SJSA1 (cell line): ENCODE data around the gene RBM17. TPM values are rescaled to one million over a fixed set of nuclear protein-coding genes. Genes with fewer than 3 reads are reported as not detected.
"Not testable (repeated sequence)": the region's sequence is repeated elsewhere in the genome, so short reads cannot be mapped to it uniquely, and the experiment has no call there.

ENCODE experiments used
- DNase-seq, 2 experiments: peaks; one replicate each; pipeline ENCODE4 v3.0.0-alpha.2; 2015 to 2020; ENCODE audit warnings: low spot score in 2 of 2, low read depth in 1 of 2
- H3K27ac ChIP-seq: fragments of 250-450 bp; sonication (Bioruptor Pico); 2 replicates; pipeline ENCODE4 v1.5.1; 2020; ENCODE audit warnings: mild to moderate bottlenecking, moderate library complexity
- H3K27me3 ChIP-seq: fragments of 250-450 bp; sonication (Bioruptor Pico); replicated peaks from 2 replicates; pipeline ENCODE4 v1.5.1; 2020; ENCODE audit warnings: mild to moderate bottlenecking, moderate library complexity
- H3K36me3 ChIP-seq: fragments of 250-450 bp; sonication (Bioruptor Pico); 2 replicates; pipeline ENCODE4 v1.5.1; 2020; ENCODE audit warnings: mild to moderate bottlenecking
- H3K4me1 ChIP-seq: fragments of 250-450 bp; sonication (Bioruptor Pico); replicated peaks from 2 replicates; pipeline ENCODE4 v1.6.1; 2021; ENCODE audit warnings: mild to moderate bottlenecking
- H3K4me3 ChIP-seq: fragments of 250-450 bp; sonication (Bioruptor Pico); 2 replicates; pipeline ENCODE4 v1.5.1; 2020; ENCODE audit warnings: mild to moderate bottlenecking
- H3K9me3 ChIP-seq: fragments of 250-450 bp; sonication (Bioruptor Pico); replicated peaks from 2 replicates; pipeline ENCODE4 v1.5.1; 2020; ENCODE audit warnings: mild to moderate bottlenecking
- total RNA-seq: library from RNA; depleted of rRNA; stranded (reverse); fragments of >200 nt; shearing (Covaris generic); gene quantifications from 2 replicates; pipeline ENCODE4 v1.2.3, GENCODE V29; 2014; rRNA removed

The RBM17 gene
- total RNA-seq, 1 experiment from 2014 or later, result 54.1 TPM

DNA sequence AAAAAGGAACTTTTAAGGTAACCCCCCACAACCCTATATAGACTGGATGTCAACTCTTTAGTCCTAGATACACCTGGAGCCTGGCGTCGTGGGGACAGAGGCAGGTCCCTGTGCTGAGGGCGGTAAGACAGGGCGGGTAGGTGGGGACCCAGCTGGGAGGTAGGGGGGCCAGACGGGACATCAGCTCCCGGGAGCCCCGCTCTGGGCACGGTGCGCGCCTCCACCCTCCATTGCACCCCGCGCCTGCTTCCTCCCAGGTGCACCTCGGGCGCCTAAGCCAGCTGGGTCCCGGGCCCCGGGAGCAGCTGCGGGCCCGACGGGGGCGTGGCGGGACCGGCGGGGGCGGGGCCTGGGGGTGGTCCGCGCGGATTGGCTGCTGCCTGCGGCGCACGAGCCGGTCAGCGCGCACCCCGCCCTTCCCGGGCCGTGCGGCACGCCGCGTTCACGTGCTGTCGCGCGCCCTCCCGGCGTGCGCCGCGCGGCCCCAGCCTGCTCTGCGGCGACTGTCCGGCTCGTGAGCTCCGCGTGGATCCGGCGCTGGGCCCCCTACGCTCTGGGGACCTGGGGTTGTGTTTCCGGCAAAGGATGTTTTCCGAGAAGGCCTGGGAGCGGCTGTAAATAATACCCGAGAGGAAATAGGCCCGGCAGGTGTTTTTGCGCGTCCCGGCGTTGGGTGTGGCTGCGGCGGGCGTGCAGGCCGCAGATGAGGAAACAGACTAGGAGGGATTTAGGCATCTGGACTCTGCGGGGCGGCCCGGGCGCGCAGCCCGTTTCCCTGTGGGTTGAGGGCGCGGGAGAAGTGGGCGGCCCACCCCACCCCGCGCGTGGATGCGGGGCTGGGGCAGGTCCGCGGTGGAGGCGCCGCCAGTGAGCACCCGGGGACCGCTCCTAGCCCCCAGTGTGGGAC, 74.8 kb downstream of the RBM17 start:
- Histone ChIP-seq H3K27ac (peak overlapping the region; percentile 43), H3K9me3 (no peaks in the 10 kb centered on the region), H3K36me3 (peaks cover 17% of the 10 kb centered on the region), H3K4me1 (peaks cover 23% of the 10 kb centered on the region), H3K27me3 (no peaks in the 10 kb centered on the region), H3K4me3 (peak overlapping the region; percentile 61)
- DNase-seq, result peak; percentile 78 to 81

DNA sequence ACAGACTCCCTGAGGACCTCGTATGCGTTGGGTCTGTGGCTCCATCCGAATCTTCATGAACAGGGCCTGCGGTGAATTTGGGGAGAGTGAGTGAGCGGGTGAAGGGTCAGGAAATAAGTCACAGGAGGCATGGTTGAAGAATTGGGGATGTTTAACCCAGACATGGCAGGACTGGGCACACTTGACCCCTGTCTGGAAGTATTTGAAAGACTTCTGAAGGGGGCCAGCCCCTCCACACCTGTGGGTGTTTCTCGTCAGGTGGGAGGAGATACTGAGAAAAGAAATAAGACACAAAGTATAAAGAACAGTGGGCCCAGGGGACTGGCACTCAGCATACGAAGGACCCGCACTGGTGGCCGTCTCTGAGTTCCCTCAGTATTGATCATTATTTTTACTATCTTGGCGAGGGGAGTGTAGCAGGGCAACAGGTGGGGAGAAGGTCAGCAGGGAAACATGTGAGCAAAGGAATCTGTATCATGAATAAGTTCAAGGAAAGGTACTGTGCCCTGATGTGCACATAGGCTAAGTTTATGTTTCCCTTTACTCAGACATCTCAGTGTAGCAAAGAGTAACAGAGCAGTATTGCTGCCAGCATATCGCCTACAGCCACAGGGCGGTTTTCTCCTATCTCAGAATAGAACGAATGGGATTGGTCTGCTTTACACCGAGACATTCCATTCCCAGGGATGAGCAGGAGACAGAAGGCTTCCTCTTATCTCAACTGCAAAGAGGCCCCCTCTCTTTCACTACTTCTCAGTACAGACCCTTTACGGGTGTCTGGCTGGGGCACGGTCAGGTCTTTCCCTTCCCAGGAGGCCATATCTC, 75.6 kb downstream of the RBM17 start:
- no peak for DNase-seq
- Histone ChIP-seq H3K36me3 (peaks cover 17% of the 10 kb centered on the region), H3K4me1 (peaks cover 23% of the 10 kb centered on the region), H3K4me3 (peak overlapping the region; percentile 61), H3K27ac (peak overlapping the region; percentile 43), H3K9me3 (no peaks in the 10 kb centered on the region), H3K27me3 (no peaks in the 10 kb centered on the region)

DNA sequence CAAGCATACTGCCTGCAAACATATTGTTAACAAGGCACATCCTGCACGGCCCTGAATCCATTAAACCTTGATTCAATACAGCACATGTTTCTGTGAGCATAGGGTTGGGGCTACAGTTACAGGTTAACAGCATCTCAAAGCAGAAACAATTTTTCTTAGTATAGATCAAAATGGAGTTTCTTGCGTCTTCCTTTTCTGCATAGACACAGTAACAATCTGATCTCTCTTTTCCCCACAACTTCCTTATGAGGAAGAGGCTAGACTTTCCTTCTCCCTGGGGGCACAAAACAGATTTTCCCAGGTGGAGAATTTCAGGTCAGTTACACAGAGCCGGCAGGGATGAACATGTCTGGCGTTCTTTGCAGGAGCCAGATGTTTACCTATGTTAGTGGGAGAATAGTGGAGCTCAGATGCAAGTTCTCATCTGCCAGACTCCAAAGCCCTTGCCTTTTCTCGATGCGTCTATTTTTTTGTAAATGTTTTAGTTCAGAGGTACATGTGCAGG, 76.4 kb downstream of the RBM17 start:
- DNase-seq, result no peak
- Histone ChIP-seq H3K27ac (no peak overlapping the region), H3K4me3 (no peak overlapping the region), H3K36me3 (peaks cover 17% of the 10 kb centered on the region), H3K27me3 (no peaks in the 10 kb centered on the region), H3K4me1 (peaks cover 23% of the 10 kb centered on the region), H3K9me3 (no peaks in the 10 kb centered on the region)

DNA sequence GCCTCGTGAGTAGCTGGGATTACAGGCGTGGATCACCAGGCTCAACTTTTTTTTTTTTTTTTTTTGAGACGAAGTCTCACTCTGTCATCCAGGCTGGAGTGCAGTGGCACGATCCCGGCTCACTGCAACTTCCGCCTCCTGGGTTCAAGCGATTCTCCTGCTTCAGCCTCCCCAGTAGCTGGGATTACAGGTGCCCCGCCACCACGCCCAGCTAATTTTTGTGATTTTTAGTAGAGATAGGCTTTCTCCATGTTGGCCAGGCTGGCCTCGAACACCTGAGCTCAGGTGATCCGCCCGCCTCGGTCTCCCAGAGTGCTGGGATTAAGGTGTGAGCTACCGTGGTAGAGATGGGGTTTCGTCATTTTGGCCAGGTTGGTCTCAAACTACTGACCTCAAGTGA, 77.1 kb downstream of the RBM17 start:
- H3K27me3 ChIP-seq, H3K4me3 ChIP-seq, H3K9me3 ChIP-seq, DNase-seq, H3K27ac ChIP-seq: not testable (repeated sequence)
- Histone ChIP-seq H3K36me3 (peaks cover 17% of the 10 kb centered on the region), H3K4me1 (peaks cover 23% of the 10 kb centered on the region)

Other genes with a start within 250 kb of the RBM17 start
- 3.5 and 7.7 TPM in 2 replicates for gene ANKRD16, start 199.1 kb upstream of the RBM17 start, total RNA-seq
- gene FBH1, start 198.8 kb upstream of the RBM17 start, total RNA-seq, result 59.3 and 93.3 TPM in 2 replicates
- 1.1 and 1.8 TPM in 2 replicates for gene IL15RA, start 111.5 kb upstream of the RBM17 start, total RNA-seq
- gene IL2RA, start 26.7 kb upstream of the RBM17 start, total RNA-seq, result 4.6 TPM in 1 of 2 replicates, not detected in the other
- 15.6 and 21.8 TPM in 2 replicates for gene PFKFB3, start 113.9 kb downstream of the RBM17 start, total RNA-seq